GM21367 (cell line): Measurements from ENCODE around the gene PIGN.
A peak's percentile ranks its signal among the peaks of the same experiment; 100 is the strongest.

Experiments used
- ATAC-seq: cut with Tn5 transposase; IDR thresholded peaks from one replicate; pipeline ENCODE4 v1.9.1; 2021; ENCODE audit not compliant: unreplicated experiment

The PIGN gene

GRCh38 chr18:62186774-62187542, at the start of gene PIGN, which contains the start of gene RELCH:
Gene PIGN (minus strand): TSS chr18:62187056. CDS start chr18:62161353, 25,703 bp downstream.
Gene RELCH (plus strand): TSS chr18:62187255. CDS start chr18:62187506, 251 bp downstream.
- peak; percentile 88 for ATAC-seq

GRCh38 chr18:62236252-62236651, 49.4 kb upstream of the PIGN start:
- ATAC-seq: no peak

GRCh38 chr18:62226047-62226446, 39.2 kb upstream of the PIGN start:
- ATAC-seq: no peak

- no peak for ATAC-seq
Measured at GRCh38 chr18:62224229-62224628, 37.4 kb upstream of the PIGN start.

- ATAC-seq: no peak
Measured at GRCh38 chr18:62214790-62215189, 27.9 kb upstream of the PIGN start.

GRCh38 chr18:62211325-62211828, 24.5 kb upstream of the PIGN start:
- ATAC-seq: no peak

GRCh38 chr18:62210138-62210537, 23.3 kb upstream of the PIGN start:
- ATAC-seq: no peak

GRCh38 chr18:62209046-62209445, 22.2 kb upstream of the PIGN start:
- ATAC-seq: no peak

GRCh38 chr18:62206593-62206992, 19.7 kb upstream of the PIGN start:
- ATAC-seq: no peak

- no peak for ATAC-seq
Measured at GRCh38 chr18:62205824-62206223, 19.0 kb upstream of the PIGN start.

- ATAC-seq: no peak
Measured at GRCh38 chr18:62201870-62202269, 15.0 kb upstream of the PIGN start.

- ATAC-seq: no peak
Measured at GRCh38 chr18:62200121-62200914, 13.5 kb upstream of the PIGN start.

GRCh38 chr18:62199629-62200028, 12.8 kb upstream of the PIGN start:
- no peak for ATAC-seq

- no peak for ATAC-seq
Measured at GRCh38 chr18:62198259-62198658, 11.4 kb upstream of the PIGN start.

GRCh38 chr18:62196980-62197379, 10.1 kb upstream of the PIGN start:
- no peak for ATAC-seq

- no peak for ATAC-seq
Measured at GRCh38 chr18:62196079-62196478, 9.2 kb upstream of the PIGN start.

- no peak for ATAC-seq
Measured at GRCh38 chr18:62189208-62189607, 2.4 kb upstream of the PIGN start.

- ATAC-seq: no peak
Measured at GRCh38 chr18:62187543-62188510, 971 bp upstream of the PIGN start.

GRCh38 chr18:62186499-62186773, 420 bp downstream of the PIGN start:
- no peak for ATAC-seq

- ATAC-seq: no peak
Measured at GRCh38 chr18:62183578-62184195, 3.2 kb downstream of the PIGN start.

GRCh38 chr18:62182220-62182619, 4.6 kb downstream of the PIGN start:
- no peak for ATAC-seq
